CD14-positive monocyte (primary cell): ENCODE measurements around the gene RAB3A. TPM values are rescaled to one million over a fixed set of nuclear protein-coding genes. Genes with fewer than 3 reads are reported as not detected.

Experiments used
- DNase-seq, 3 donors: peaks; one replicate each; pipeline ENCODE4 v3.0.0-alpha.2; 2011 to 2022
- H2AFZ ChIP-seq: 2 replicates; pipeline ENCODE4 v1.6.0; 2012; ENCODE audit warnings: mild to moderate bottlenecking, low read depth, low read length, inconsistent platforms; ENCODE audit not compliant: insufficient read depth, poor library complexity, severe bottlenecking
- H3K27ac ChIP-seq, 2 donors: 1 replicate in 1 of 2; 2 replicates in 1 of 2; pipeline ENCODE4 v1.5.1; 2012 to 2013; ENCODE audit warnings: low read length in 2 of 2, control low read depth in 1 of 2, inconsistent platforms in 1 of 2, low read depth in 1 of 2, mild to moderate bottlenecking in 1 of 2
- H3K27me3 ChIP-seq, 2 donors: one replicate each; pipeline versions ENCODE4 v1.6.0 to v1.6.1; 2011 to 2013; ENCODE audit warnings: low read length in 2 of 2; ENCODE audit not compliant: control insufficient read depth in 2 of 2, insufficient read depth in 2 of 2
- H3K36me3 ChIP-seq, 2 donors: replicated peaks in 1 of 2; 1 replicate in 1 of 2; 2 replicates in 1 of 2; pipeline versions ENCODE4 v1.5.1 to v1.6.1; 2012 to 2013; ENCODE audit warnings: low read length in 2 of 2, control low read depth in 1 of 2, inconsistent platforms in 1 of 2, mild to moderate bottlenecking in 1 of 2; ENCODE audit not compliant: insufficient read depth in 2 of 2, control insufficient read depth in 1 of 2
- H3K4me1 ChIP-seq, 2 donors: 1 replicate in 1 of 2; 2 replicates in 1 of 2; pipeline versions ENCODE4 v1.5.1 to v1.6.1; 2012 to 2013; ENCODE audit warnings: low read length in 2 of 2, control low read depth in 1 of 2, inconsistent platforms in 1 of 2, mild to moderate bottlenecking in 1 of 2, moderate library complexity in 1 of 2; ENCODE audit not compliant: insufficient read depth in 2 of 2, control insufficient read depth in 1 of 2
- H3K4me2 ChIP-seq: replicated peaks from 2 replicates; pipeline ENCODE3; 2012; ENCODE audit warnings: low read length, moderate library complexity, mild to moderate bottlenecking; ENCODE audit not compliant: poor library complexity, severe bottlenecking; ENCODE audit errors: extremely low read depth
- H3K4me3 ChIP-seq, 3 experiments: fragments of 200-600 bp in 1 of 3; sonication (generic) in 1 of 3; replicated peaks in 1 of 3; 1 replicate in 2 of 3; 2 replicates in 1 of 3; pipeline ENCODE4 v1.5.1; 2011 to 2013; ENCODE audit warnings: low read length in 3 of 3, mild to moderate bottlenecking in 3 of 3, control low read depth in 2 of 3, low read depth in 2 of 3, inconsistent platforms in 1 of 3, moderate library complexity in 1 of 3
- H3K79me2 ChIP-seq: 2 replicates; pipeline ENCODE4 v1.6.0; 2012; ENCODE audit warnings: mild to moderate bottlenecking, control low read depth, inconsistent platforms, low read length, moderate library complexity; ENCODE audit not compliant: insufficient read depth
- H3K9ac ChIP-seq: 2 replicates; pipeline ENCODE4 v1.6.0; 2017; ENCODE audit warnings: low read length, mild to moderate bottlenecking; ENCODE audit not compliant: insufficient read depth, poor library complexity, severe bottlenecking
- H3K9me3 ChIP-seq, 2 donors: replicated peaks in 1 of 2; 1 replicate in 1 of 2; 2 replicates in 1 of 2; pipeline versions ENCODE4 v1.5.1 to v1.6.1; 2012 to 2013; ENCODE audit warnings: low read length in 2 of 2, control low read depth in 1 of 2; ENCODE audit not compliant: control insufficient read depth in 1 of 2, insufficient read depth in 1 of 2
- H4K20me1 ChIP-seq: 2 replicates; pipeline ENCODE4 v1.6.0; 2012; ENCODE audit warnings: mild to moderate bottlenecking, low read length, control low read depth, moderate library complexity; ENCODE audit not compliant: insufficient read depth
- H3K27ac Mint-ChIP-seq, 7 donors: one replicate each; pipeline ENCODE4 v1.8.0; 2020; ENCODE audit warnings: mild to moderate bottlenecking in 7 of 7, mixed read lengths in 7 of 7, moderate library complexity in 6 of 7, inconsistent platforms in 2 of 7
- H3K27me3 Mint-ChIP-seq, 3 donors: one replicate each; pipeline ENCODE4 v1.8.0; 2021 to 2022; ENCODE audit warnings: low read depth in 3 of 3, mild to moderate bottlenecking in 3 of 3, mixed read lengths in 3 of 3, moderate library complexity in 3 of 3, inconsistent platforms in 1 of 3
- H3K36me3 Mint-ChIP-seq, 2 donors: one replicate each; pipeline ENCODE4 v1.8.0; 2020; ENCODE audit warnings: mixed read lengths in 2 of 2, inconsistent platforms in 1 of 2, mild to moderate bottlenecking in 1 of 2
- H3K4me1 Mint-ChIP-seq: one replicate; pipeline ENCODE4 v1.8.0; 2020; ENCODE audit warnings: mild to moderate bottlenecking, mixed read lengths
- H3K4me3 Mint-ChIP-seq, 2 donors: one replicate each; pipeline ENCODE4 v1.8.0; 2020; ENCODE audit warnings: mild to moderate bottlenecking in 2 of 2, mixed read lengths in 2 of 2, moderate library complexity in 1 of 2
- H3K9me3 Mint-ChIP-seq, 7 donors: one replicate each; pipeline ENCODE4 v1.8.0; 2020 to 2022; ENCODE audit warnings: mixed read lengths in 7 of 7, mild to moderate bottlenecking in 6 of 7, moderate library complexity in 6 of 7, inconsistent platforms in 2 of 7
- CTCF ChIP-seq: fragments of 200-600 bp; IDR thresholded peaks from one replicate; pipeline ENCODE4 v1.8.0; 2022; ENCODE audit warnings: antibody characterized with exemption, mild to moderate bottlenecking
- WGBS: methylation state at CpG from one replicate; pipeline ENCODE4 v1.1.5; 2013; ENCODE audit warnings: missing lambda C conversion rate; ENCODE audit not compliant: insufficient coverage; 5-methylcytosine and 5-hydroxymethylcytosine counted together
- intact Hi-C, 2 donors: fragments of 100-400 bp; cut with micrococcal nuclease; formaldehyde crosslinking; loops; one replicate each; pipeline versions ENCODE4 v1.15.0 to v1.15.1; 2023
- polyA plus RNA-seq, 3 donors: library from polyadenylated mRNA; depleted of rRNA in 1 of 3; unstranded in 2 of 3; stranded (reverse) in 1 of 3; fragments of 300-500 nt in 2 of 3; fragments of >200 nt in 1 of 3; fragmentation: Illumina TruSeq in 2 of 3; gene quantifications; 1 replicate in 2 of 3; 2 replicates in 1 of 3; pipeline ENCODE4 v1.2.3, GENCODE V29; 2012 to 2021

Gene RAB3A
- polyA plus RNA-seq, 3 donors = 0.55 to 8.7 (median 0.56) TPM

GRCh38 chr19:18239303-18239702, 35.5 kb upstream of the RAB3A start:
- Mint-ChIP-seq H3K27ac (no peak overlapping the region), H3K27me3 (peaks cover 15 to 30% (median 24%) of the 10 kb centered on the region in 3 donors), H3K9me3 (peaks cover 0 to 1% (median 0%) of the 10 kb centered on the region in 7 donors), H3K36me3 (no peaks in the 10 kb centered on the region), H3K4me3 (no peak overlapping the region), H3K4me1 (no peaks in the 10 kb centered on the region)
- Histone ChIP-seq H3K4me2 (no peak overlapping the region), H3K9me3 (no peaks in the 10 kb centered on the region), H3K36me3 (no peaks in the 10 kb centered on the region), H3K9ac (no peak overlapping the region), H3K27ac (no peak overlapping the region), H3K27me3 (no peaks in the 10 kb centered on the region), H3K79me2 (no peaks in the 10 kb centered on the region), H3K4me1 (no peaks in the 10 kb centered on the region), H4K20me1 (no peaks in the 10 kb centered on the region), H3K4me3 (no peak overlapping the region), H2AFZ (no peak overlapping the region)
- no peak for TF ChIP-seq CTCF
- no peak for DNase-seq
- WGBS = 36% methylated on average over 9 of the region's 12 CpGs
- intact Hi-C loops = no loop called here

- Histone ChIP-seq H3K4me2 (no peak overlapping the region), H3K9ac (no peak overlapping the region), H3K27me3 (peaks cover 7 to 35% of the 10 kb centered on the region in 2 donors), H4K20me1 (no peaks in the 10 kb centered on the region), H3K36me3 (no peaks in the 10 kb centered on the region), H3K4me3 (no peak overlapping the region), H3K27ac (no peak overlapping the region), H3K79me2 (no peaks in the 10 kb centered on the region), H3K4me1 (peaks cover 0 to 11% of the 10 kb centered on the region in 2 donors), H2AFZ (no peak overlapping the region), H3K9me3 (peaks cover 3 to 7% of the 10 kb centered on the region in 2 donors)
- DNase-seq = no peak
- Mint-ChIP-seq H3K27ac (no peak overlapping the region), H3K9me3 (peaks cover 6 to 15% (median 9%) of the 10 kb centered on the region in 7 donors), H3K4me1 (peaks cover 10% of the 10 kb centered on the region), H3K4me3 (no peak overlapping the region), H3K27me3 (peaks cover 30 to 56% (median 50%) of the 10 kb centered on the region in 3 donors), H3K36me3 (peaks cover 0 to 2% of the 10 kb centered on the region in 2 donors)
- WGBS = 34% methylated on average over 4 of the region's 6 CpGs
- intact Hi-C loops = no loop called here
- TF ChIP-seq CTCF = no peak
Observed at GRCh38 chr19:18234194-18234593, 30.4 kb upstream of the RAB3A start.
